ENCODE results near the gene TEX12.

DNA sequence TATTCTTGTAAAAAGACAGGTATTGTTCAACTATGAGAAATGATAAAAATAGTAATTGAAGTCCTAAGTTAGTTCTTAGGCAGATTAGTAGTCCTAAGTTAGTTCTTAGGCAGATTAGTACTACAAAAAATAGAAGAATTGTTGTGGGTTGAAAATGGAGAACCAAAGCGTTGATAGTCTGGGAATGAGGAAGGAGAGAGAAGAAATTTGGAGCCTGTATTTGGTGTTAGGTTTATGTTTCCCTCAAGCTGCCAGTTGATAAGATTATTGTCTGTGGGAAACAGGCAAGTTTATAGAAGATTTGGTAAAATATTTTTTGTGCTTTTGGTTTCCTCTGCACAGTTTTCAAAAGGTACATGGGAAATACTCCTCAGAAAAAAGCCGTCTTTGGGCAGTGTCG, 11.8 kb downstream of the TEX12 start:
- TF ChIP-seq, protein P1, sequence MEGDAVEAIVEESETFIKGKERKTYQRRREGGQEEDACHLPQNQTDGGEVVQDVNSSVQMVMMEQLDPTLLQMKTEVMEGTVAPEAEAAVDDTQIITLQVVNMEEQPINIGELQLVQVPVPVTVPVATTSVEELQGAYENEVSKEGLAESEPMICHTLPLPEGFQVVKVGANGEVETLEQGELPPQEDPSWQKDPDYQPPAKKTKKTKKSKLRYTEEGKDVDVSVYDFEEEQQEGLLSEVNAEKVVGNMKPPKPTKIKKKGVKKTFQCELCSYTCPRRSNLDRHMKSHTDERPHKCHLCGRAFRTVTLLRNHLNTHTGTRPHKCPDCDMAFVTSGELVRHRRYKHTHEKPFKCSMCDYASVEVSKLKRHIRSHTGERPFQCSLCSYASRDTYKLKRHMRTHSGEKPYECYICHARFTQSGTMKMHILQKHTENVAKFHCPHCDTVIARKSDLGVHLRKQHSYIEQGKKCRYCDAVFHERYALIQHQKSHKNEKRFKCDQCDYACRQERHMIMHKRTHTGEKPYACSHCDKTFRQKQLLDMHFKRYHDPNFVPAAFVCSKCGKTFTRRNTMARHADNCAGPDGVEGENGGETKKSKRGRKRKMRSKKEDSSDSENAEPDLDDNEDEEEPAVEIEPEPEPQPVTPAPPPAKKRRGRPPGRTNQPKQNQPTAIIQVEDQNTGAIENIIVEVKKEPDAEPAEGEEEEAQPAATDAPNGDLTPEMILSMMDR (IDR thresholded peaks at IDR 0.05) = no peak
- TF ChIP-seq POLR2A (IDR thresholded peaks at IDR 0.05) = no peak
